ENCODE data around the gene ELK1.

GRCh38 chrX:47610511-47610910, 39.9 kb downstream of the ELK1 start:
- TF ChIP-seq CTCF (IDR thresholded peaks at IDR 0.05): no peak
- TF ChIP-seq POLR2A (IDR thresholded peaks at IDR 0.05): no peak
- TF ChIP-seq POLR2AphosphoS5 (IDR thresholded peaks at IDR 0.05): no peak
